Measurements from ENCODE around the gene METTL5. TPM values are rescaled to one million over a fixed set of nuclear protein-coding genes. Genes with fewer than 3 reads are reported as not detected.

METTL5 gene
- 46.7 and 48.6 TPM in 2 replicates for total RNA-seq

DNA sequence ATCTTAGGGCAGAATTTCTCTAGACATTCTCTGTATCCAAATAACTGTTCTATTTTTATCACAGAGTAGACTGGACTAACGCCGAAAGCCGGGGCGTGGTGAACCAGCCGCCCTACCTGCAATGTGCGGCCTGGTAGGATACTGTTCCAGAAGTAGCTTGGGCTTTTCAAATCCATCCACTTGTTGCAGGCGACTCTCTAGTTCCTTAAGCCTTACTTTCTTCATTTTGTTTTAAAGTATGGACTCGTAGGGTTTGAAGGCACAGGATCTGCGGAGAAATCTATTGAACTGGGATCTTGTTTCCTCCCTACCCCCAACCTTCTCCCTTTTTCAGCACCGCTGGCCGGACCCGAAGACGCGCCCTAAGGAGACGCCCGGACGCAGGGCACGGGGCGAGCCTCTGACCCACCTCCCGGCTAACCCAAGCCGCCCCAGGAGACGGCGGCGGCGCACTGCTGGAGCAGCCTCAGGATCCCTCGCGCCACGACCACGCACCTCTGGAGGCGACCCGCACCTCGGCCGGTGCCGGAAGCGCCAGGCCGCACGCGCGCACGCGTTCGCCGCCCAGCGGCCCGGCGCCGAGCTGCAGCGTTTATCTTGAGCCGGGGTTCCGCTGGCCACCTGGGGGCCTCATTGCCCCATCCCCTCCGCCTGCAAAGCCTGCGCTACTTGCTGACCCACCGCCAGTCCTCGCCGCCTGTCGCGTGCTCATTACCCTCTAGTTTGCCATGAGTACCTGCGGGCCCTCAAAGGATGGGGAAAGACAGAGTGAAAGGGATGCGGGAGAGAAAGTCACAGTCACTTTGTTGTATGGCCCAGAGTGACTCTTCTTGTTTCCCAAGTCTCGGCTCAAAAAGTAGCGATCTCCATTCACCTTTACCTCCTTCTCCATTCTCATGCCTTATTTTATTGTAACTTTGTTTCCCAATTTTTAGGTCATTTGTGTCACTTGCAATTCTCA, at the start of gene METTL5:
Gene METTL5, minus strand, starts transcription at position 533 of the 961 bp plus-strand sequence. Its CDS starts 308 bp downstream, at position 225.

GRCh38 chr2:169827272-169828140, 2.8 kb upstream of the METTL5 start, which contains the start of gene UBR3:
TSS of gene UBR3 (plus strand) at chr2:169827454. CDS start at chr2:169827508, 54 bp downstream.

DNA sequence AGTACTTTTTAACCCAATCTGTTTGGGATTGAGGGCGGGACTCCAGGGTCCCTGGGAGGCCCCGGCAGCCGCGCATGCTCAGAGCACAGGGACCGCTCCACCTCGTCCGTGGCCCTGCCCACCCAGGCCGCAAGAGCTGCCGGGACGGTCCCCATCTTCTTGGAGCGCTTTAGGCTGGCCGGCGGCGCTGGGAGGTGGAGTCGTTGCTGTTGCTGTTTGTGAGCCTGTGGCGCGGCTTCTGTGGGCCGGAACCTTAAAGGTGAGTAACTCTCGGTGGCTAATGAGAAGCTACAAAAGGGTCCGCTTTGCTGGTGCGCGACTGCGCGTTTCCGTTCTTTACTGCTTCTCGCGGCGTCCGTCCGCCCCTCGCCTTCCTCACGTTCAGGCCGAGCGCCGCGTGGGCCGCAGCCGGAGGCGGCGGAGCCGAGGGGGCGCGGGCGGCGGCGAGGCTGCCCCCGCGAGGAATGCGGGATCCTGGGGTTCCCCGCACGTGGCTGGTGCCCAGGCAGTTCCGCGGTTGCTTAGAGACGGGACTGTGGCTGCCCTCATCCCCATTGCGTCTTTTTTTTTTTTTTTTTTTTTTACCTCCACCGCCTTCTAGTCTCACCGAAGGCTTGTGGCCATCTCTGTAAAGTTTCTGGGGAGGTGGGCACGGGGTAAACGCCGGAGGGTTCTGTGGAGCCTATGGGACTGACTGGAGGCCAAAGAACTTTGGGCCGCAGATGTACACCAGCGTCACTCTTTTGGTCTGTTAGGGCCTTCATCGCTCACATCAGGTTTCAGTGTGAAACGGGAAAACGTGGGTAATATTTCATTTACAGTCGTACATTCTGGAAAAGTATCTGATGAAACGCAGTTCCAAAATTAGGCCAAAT, 25.8 kb downstream of the METTL5 start, which contains the start of gene SSB:
Gene SSB, plus strand, starts transcription at position 154 of the 875 bp plus-strand sequence. CDS start 2,090 bp downstream, outside the sequence.

Other genes starting within 250 kb of the METTL5 start
- 17.3 and 28.4 TPM in 2 replicates for gene PPIG, start 240.6 kb downstream of the METTL5 start, total RNA-seq
- gene CFAP210, start 130.5 kb downstream of the METTL5 start, total RNA-seq, result not detected in 2 replicates
- 2.2 and 3.6 TPM in 2 replicates for gene PHOSPHO2, start 130.4 kb downstream of the METTL5 start, total RNA-seq
- gene KLHL23, start 91.1 kb downstream of the METTL5 start, total RNA-seq, result 7.3 and 7.8 TPM in 2 replicates
- 72.8 and 98.4 TPM in 2 replicates for gene SSB, start 26.0 kb downstream of the METTL5 start, total RNA-seq
- 28.1 and 38.0 TPM in 2 replicates for gene UBR3, start 2.5 kb upstream of the METTL5 start, total RNA-seq

Data from vein endothelial cell (primary cell).